Measurements from ENCODE around the gene PDZRN3. TPM values are rescaled to one million over a fixed set of nuclear protein-coding genes. Genes with fewer than 3 reads are reported as not detected.

The PDZRN3 gene
- total RNA-seq, 1 experiment from 2014 or later = 0.17 TPM

DNA sequence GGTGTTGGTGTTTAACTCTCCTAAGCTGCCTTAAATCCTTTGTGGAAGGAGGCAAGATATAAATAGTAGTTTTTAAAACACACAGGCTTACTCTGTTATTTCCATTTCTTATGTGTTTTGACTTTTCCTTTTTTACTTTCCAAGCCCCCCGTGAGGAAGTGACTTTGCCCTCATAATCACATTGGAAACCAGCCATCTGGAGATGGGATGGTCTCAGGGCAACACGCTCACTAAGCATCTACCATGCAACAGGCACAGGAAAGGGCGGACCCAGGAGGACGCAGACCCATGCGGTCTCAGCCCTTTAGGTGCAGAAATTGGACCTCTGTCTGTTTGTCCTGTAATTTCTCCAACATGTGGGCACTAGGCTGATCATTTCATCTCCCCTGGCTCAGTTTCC is 115.7 kb downstream of the PDZRN3 start (continued):
- TF ChIP-seq, protein P1, sequence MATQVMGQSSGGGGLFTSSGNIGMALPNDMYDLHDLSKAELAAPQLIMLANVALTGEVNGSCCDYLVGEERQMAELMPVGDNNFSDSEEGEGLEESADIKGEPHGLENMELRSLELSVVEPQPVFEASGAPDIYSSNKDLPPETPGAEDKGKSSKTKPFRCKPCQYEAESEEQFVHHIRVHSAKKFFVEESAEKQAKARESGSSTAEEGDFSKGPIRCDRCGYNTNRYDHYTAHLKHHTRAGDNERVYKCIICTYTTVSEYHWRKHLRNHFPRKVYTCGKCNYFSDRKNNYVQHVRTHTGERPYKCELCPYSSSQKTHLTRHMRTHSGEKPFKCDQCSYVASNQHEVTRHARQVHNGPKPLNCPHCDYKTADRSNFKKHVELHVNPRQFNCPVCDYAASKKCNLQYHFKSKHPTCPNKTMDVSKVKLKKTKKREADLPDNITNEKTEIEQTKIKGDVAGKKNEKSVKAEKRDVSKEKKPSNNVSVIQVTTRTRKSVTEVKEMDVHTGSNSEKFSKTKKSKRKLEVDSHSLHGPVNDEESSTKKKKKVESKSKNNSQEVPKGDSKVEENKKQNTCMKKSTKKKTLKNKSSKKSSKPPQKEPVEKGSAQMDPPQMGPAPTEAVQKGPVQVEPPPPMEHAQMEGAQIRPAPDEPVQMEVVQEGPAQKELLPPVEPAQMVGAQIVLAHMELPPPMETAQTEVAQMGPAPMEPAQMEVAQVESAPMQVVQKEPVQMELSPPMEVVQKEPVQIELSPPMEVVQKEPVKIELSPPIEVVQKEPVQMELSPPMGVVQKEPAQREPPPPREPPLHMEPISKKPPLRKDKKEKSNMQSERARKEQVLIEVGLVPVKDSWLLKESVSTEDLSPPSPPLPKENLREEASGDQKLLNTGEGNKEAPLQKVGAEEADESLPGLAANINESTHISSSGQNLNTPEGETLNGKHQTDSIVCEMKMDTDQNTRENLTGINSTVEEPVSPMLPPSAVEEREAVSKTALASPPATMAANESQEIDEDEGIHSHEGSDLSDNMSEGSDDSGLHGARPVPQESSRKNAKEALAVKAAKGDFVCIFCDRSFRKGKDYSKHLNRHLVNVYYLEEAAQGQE (IDR thresholded peaks at IDR 0.05; ENCODE audit: low read depth) = no peak

DNA sequence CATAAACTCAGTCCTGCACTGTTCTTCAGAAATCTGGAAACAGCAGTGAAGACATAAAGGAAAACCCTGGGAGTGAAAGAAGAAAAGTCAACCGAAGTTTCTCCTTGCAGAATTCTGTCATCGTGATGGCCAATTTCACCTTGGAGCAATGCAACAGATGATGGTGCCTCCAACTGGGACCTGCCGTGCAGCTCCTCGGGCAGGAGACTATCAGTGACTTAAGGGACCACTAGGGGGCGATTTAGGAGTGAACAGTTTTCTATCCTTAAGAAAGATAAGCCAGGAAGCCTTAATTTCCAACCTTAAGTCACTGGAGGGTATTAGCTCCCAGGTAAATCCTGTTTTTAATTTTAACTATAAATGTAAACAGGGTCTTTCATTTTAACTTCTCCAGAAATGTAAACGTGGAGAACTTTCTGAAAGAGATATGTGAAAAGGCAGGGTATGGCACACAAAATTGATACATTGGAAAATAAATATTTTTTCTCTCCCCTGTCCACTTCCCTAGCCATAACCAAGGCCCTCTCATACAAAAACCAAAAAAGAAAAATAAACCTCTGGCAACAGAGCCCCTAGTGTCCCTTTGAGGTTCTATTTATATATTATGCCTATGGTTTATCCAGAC is 116.3 kb downstream of the PDZRN3 start:
- Histone ChIP-seq H2AFZ (ENCODE audit: low read depth, low read length, poor library complexity, severe bottlenecking) (no peak overlapping the region), H3K9ac (ENCODE audit: low read length) (no peak overlapping the region), H3K4me2 (ENCODE audit: low read length) (no peak overlapping the region), H3K27ac (ENCODE audit: low read depth, low read length) (no peak overlapping the region), H3K9me2 (ENCODE audit: insufficient read depth) (no peaks in the 10 kb centered on the region), H3K36me3 (ENCODE audit: control insufficient read depth in 1 of 2, insufficient read depth in 2 of 2, low read length in 2 of 2) (no peaks in the 10 kb centered on the region), H3K9me3 (ENCODE audit: control insufficient read depth in 1 of 2, insufficient read depth in 1 of 2, low read depth in 1 of 2, low read length in 2 of 2) (no peaks in the 10 kb centered on the region), H3K4me3 (replicated peaks in 1 of 2; ENCODE audit: low read depth in 1 of 2, low read length in 2 of 2) (no peak overlapping the region), H4K20me1 (ENCODE audit: insufficient read depth) (no peaks in the 10 kb centered on the region), H3K4me1 (ENCODE audit: control insufficient read depth in 1 of 2, insufficient read depth in 2 of 2, low read length in 2 of 2) (no peaks in the 10 kb centered on the region), H3K79me2 (ENCODE audit: insufficient read depth, low read length) (no peaks in the 10 kb centered on the region), H3K27me3 (ENCODE audit: insufficient read depth, low read length) (peaks cover 19% of the 10 kb centered on the region; the same call in 1 of the 2 replicates)
- no peak for TF ChIP-seq ZNF274 (IDR thresholded peaks at IDR 0.05; ENCODE audit: low read depth, low read length)
- TF ChIP-seq TCF7L2 (IDR thresholded peaks at IDR 0.05; ENCODE audit: borderline replicate concordance, extremely low read depth, insufficient read depth, insufficient read length) = no peak
- TF ChIP-seq POLR2AphosphoS5 (IDR thresholded peaks at IDR 0.05; ENCODE audit: low read depth, low read length) = no peak
- no peak for TF ChIP-seq CEBPB (IDR thresholded peaks at IDR 0.05; ENCODE audit: low read depth)
- TF ChIP-seq POLR2A (IDR thresholded peaks at IDR 0.05; ENCODE audit: borderline replicate concordance, extremely low read depth, insufficient read depth, insufficient read length) = no peak
- TF ChIP-seq SP1 (IDR thresholded peaks at IDR 0.05; ENCODE audit: low read depth) = no peak
- no peak for TF ChIP-seq CBX3 (IDR thresholded peaks at IDR 0.05; ENCODE audit: low read depth)
- no peak for TF ChIP-seq EZH2 (IDR thresholded peaks at IDR 0.05)
- TF ChIP-seq FOSL1 (IDR thresholded peaks at IDR 0.05; ENCODE audit: low read depth) = no peak
- TF ChIP-seq, protein P2, sequence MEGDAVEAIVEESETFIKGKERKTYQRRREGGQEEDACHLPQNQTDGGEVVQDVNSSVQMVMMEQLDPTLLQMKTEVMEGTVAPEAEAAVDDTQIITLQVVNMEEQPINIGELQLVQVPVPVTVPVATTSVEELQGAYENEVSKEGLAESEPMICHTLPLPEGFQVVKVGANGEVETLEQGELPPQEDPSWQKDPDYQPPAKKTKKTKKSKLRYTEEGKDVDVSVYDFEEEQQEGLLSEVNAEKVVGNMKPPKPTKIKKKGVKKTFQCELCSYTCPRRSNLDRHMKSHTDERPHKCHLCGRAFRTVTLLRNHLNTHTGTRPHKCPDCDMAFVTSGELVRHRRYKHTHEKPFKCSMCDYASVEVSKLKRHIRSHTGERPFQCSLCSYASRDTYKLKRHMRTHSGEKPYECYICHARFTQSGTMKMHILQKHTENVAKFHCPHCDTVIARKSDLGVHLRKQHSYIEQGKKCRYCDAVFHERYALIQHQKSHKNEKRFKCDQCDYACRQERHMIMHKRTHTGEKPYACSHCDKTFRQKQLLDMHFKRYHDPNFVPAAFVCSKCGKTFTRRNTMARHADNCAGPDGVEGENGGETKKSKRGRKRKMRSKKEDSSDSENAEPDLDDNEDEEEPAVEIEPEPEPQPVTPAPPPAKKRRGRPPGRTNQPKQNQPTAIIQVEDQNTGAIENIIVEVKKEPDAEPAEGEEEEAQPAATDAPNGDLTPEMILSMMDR (IDR thresholded peaks at IDR 0.05 in 2 of 3, conservative IDR thresholded peaks at IDR 0.05 in 1 of 3; ENCODE audit: borderline replicate concordance in 1 of 3, insufficient read depth in 1 of 3, low read depth in 2 of 3, low read length in 2 of 3) = peak; percentile 33 to 80 (median 72); a peak in 5 of 6 replicates
- TF ChIP-seq RAD21 (IDR thresholded peaks at IDR 0.05; ENCODE audit: low read depth) = peak; percentile 46
- TF ChIP-seq, protein P1 (IDR thresholded peaks at IDR 0.05; ENCODE audit: low read depth) = no peak
- no TSS peak for BruUV-seq (replicated peaks)
- ChIA-PET RAD21 (ENCODE audit: low non-redundant PET in 1 of 2, low total read pairs in 2 of 2, uncharacterized antibody in 2 of 2, unreplicated experiment in 2 of 2) (interaction anchor here in 1 of 2 experiments (0.6 kb wide), 1 partner anchor 1960 kb away, joined by 3 read pairs; no protein-coding TSS in a partner anchor), CTCF (interaction anchor here (0.8 to 1.1 kb wide), 4 partner anchors 8 to 409 kb away, joined by 3 read pairs; no protein-coding TSS in a partner anchor), POLR2A (no interaction called here)
- ATAC-seq = peak; percentile 80
- peak; percentile 27 for DNase-seq (ENCODE audit: low read depth, low spot score)
- intact Hi-C loops (cut with micrococcal nuclease) = loop anchor here (2.0 kb wide), 1 partner anchor 1662 kb away; no protein-coding TSS in a partner anchor

Measured in HCT116 (cell line).